ENCODE results near the gene ZMIZ1. TPM values are rescaled to one million over a fixed set of nuclear protein-coding genes. Genes with fewer than 3 reads are reported as not detected.

ZMIZ1 gene
- total and polyA plus RNA-seq, 4 donors: 3.9 to 19.1 (median 9.8) TPM

DNA sequence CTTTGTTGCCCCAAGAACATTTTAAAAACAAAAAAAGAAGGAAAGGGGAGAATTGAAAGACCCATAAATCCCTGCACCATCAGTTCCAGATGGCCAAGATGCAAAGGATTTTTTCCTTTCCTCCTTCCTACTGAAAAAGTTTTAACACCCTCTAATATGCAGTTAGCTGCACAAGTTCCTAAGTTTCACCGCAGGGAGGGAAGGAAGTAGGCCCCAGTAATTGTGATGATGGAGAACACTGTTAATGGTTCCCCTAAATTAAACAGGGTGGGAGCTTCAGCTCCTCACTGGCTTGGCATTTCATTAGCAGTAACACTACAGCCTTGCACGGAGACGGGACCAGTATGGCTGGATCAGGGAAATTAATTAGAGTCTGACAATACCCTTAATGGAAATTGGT, 214.8 kb downstream of the ZMIZ1 start:
- Histone ChIP-seq H3K4me1 (ENCODE audit: control insufficient read depth in 4 of 4, insufficient read depth in 4 of 4, low read length in 3 of 4) (peaks cover 0 to 7% (median 1%) of the 10 kb centered on the region in 4 donors), H3K27me3 (ENCODE audit: control insufficient read depth in 4 of 4, insufficient read depth in 4 of 4, low read length in 3 of 4) (no peaks in the 10 kb centered on the region), H3K4me3 (ENCODE audit: low read depth in 1 of 3, low read length in 3 of 3) (no peak overlapping the region), H3K27ac (ENCODE audit: low read depth in 1 of 2, low read length in 2 of 2) (no peak overlapping the region), H3K36me3 (ENCODE audit: control insufficient read depth in 4 of 4, insufficient read depth in 3 of 4, low read depth in 1 of 4, low read length in 3 of 4) (peaks cover 1 to 12% (median 7%) of the 10 kb centered on the region in 4 donors), H3K9ac (ENCODE audit: low read depth in 1 of 2, low read length in 2 of 2) (no peak overlapping the region), H3K9me3 (ENCODE audit: control insufficient read depth in 4 of 4, low read length in 3 of 4) (no peaks in the 10 kb centered on the region)
- no peak for TF ChIP-seq YY1 (IDR thresholded peaks at IDR 0.05)
- TF ChIP-seq NR2F2 (IDR thresholded peaks at IDR 0.05): no peak
- TF ChIP-seq FOXA2 (IDR thresholded peaks at IDR 0.05): no peak
- TF ChIP-seq GABPA (IDR thresholded peaks at IDR 0.05 in 1 of 2, conservative IDR thresholded peaks at IDR 0.05 in 1 of 2): no peak
- TF ChIP-seq, protein P1, sequence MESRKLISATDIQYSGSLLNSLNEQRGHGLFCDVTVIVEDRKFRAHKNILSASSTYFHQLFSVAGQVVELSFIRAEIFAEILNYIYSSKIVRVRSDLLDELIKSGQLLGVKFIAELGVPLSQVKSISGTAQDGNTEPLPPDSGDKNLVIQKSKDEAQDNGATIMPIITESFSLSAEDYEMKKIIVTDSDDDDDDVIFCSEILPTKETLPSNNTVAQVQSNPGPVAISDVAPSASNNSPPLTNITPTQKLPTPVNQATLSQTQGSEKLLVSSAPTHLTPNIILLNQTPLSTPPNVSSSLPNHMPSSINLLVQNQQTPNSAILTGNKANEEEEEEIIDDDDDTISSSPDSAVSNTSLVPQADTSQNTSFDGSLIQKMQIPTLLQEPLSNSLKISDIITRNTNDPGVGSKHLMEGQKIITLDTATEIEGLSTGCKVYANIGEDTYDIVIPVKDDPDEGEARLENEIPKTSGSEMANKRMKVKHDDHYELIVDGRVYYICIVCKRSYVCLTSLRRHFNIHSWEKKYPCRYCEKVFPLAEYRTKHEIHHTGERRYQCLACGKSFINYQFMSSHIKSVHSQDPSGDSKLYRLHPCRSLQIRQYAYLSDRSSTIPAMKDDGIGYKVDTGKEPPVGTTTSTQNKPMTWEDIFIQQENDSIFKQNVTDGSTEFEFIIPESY (IDR thresholded peaks at IDR 0.05): no peak
- no peak for TF ChIP-seq SP1 (IDR thresholded peaks at IDR 0.05)
- no peak for TF ChIP-seq FOXA1 (IDR thresholded peaks at IDR 0.05)
- TF ChIP-seq, protein P2, sequence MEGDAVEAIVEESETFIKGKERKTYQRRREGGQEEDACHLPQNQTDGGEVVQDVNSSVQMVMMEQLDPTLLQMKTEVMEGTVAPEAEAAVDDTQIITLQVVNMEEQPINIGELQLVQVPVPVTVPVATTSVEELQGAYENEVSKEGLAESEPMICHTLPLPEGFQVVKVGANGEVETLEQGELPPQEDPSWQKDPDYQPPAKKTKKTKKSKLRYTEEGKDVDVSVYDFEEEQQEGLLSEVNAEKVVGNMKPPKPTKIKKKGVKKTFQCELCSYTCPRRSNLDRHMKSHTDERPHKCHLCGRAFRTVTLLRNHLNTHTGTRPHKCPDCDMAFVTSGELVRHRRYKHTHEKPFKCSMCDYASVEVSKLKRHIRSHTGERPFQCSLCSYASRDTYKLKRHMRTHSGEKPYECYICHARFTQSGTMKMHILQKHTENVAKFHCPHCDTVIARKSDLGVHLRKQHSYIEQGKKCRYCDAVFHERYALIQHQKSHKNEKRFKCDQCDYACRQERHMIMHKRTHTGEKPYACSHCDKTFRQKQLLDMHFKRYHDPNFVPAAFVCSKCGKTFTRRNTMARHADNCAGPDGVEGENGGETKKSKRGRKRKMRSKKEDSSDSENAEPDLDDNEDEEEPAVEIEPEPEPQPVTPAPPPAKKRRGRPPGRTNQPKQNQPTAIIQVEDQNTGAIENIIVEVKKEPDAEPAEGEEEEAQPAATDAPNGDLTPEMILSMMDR (IDR thresholded peaks at IDR 0.05; ENCODE audit: low read depth, low read length, missing input control): no peak
- no peak for TF ChIP-seq RXRA (IDR thresholded peaks at IDR 0.05)
- TF ChIP-seq RAD21 (IDR thresholded peaks at IDR 0.05): no peak
- TF ChIP-seq, protein P3, sequence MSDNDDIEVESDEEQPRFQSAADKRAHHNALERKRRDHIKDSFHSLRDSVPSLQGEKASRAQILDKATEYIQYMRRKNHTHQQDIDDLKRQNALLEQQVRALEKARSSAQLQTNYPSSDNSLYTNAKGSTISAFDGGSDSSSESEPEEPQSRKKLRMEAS (IDR thresholded peaks at IDR 0.05): no peak
- TF ChIP-seq, protein P4, sequence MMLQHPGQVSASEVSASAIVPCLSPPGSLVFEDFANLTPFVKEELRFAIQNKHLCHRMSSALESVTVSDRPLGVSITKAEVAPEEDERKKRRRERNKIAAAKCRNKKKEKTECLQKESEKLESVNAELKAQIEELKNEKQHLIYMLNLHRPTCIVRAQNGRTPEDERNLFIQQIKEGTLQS (IDR thresholded peaks at IDR 0.05): no peak
- no peak for TF ChIP-seq TAF1 (conservative IDR thresholded peaks at IDR 0.05)
- no peak for TF ChIP-seq HNF4A (conservative IDR thresholded peaks at IDR 0.05)
- no peak for TF ChIP-seq HNF4G (IDR thresholded peaks at IDR 0.05)
- no peak for TF ChIP-seq JUND (IDR thresholded peaks at IDR 0.05)
- TF ChIP-seq EGR1 (IDR thresholded peaks at IDR 0.05; ENCODE audit: low read depth in 2 of 2): no peak
- 92% methylated on average over 3 of the region's 3 CpGs for WGBS
- DNase-seq (ENCODE audit: low spot score): no peak

DNA sequence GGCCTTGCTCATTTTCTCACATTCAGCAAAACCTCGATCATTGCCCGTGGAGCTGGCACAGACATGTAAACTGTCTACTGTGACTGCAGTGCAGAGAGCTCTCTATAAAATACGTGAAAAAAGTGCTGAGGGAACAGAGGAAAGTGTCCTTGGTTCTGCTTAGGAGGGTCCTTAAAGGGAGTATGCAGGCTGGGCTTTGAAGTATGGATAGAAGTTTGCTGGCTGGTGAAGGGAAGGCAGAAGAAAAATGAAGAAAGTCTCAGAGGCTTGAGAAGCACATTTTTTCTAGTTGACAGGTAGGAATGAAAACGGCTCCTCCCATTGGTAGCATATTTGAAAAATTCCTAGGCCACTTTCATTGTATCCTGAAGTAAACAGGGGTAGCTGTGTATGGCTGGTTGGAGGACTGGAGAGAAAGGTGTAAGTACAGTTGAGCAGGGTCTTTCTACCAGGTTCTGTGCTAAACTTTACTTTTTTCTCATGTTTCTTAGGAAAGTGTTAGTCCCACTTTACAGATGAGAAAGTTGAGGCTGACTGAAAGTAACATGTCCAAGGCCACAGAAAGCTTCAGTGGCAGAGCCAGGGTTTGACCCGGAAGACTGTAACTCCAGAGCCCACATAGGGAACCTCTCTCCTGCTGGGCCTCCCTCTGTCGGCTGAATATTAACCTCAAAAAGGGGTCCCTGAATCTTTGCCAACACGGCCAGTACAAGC, 215.5 kb downstream of the ZMIZ1 start:
- Histone ChIP-seq H3K27ac (ENCODE audit: low read depth in 1 of 2, low read length in 2 of 2) (no peak overlapping the region), H3K27me3 (ENCODE audit: control insufficient read depth in 4 of 4, insufficient read depth in 4 of 4, low read length in 3 of 4) (no peaks in the 10 kb centered on the region), H3K9me3 (ENCODE audit: control insufficient read depth in 4 of 4, low read length in 3 of 4) (no peaks in the 10 kb centered on the region), H3K36me3 (ENCODE audit: control insufficient read depth in 4 of 4, insufficient read depth in 3 of 4, low read depth in 1 of 4, low read length in 3 of 4) (peaks cover 1 to 12% (median 7%) of the 10 kb centered on the region in 4 donors), H3K9ac (ENCODE audit: low read depth in 1 of 2, low read length in 2 of 2) (no peak overlapping the region), H3K4me3 (ENCODE audit: low read depth in 1 of 3, low read length in 3 of 3) (no peak overlapping the region), H3K4me1 (ENCODE audit: control insufficient read depth in 4 of 4, insufficient read depth in 4 of 4, low read length in 3 of 4) (peaks cover 0 to 7% (median 1%) of the 10 kb centered on the region in 4 donors)
- WGBS: 91% methylated on average over 7 of the region's 7 CpGs
- DNase-seq (ENCODE audit: low spot score): no peak
- TF ChIP-seq NR2F2 (IDR thresholded peaks at IDR 0.05): no peak
- TF ChIP-seq RXRA (IDR thresholded peaks at IDR 0.05): no peak
- TF ChIP-seq HNF4A (conservative IDR thresholded peaks at IDR 0.05): no peak
- no peak for TF ChIP-seq TAF1 (conservative IDR thresholded peaks at IDR 0.05)
- no peak for TF ChIP-seq YY1 (IDR thresholded peaks at IDR 0.05)
- TF ChIP-seq, protein P3 (IDR thresholded peaks at IDR 0.05): no peak
- no peak for TF ChIP-seq GABPA (IDR thresholded peaks at IDR 0.05 in 1 of 2, conservative IDR thresholded peaks at IDR 0.05 in 1 of 2)
- TF ChIP-seq SP1 (IDR thresholded peaks at IDR 0.05): no peak
- TF ChIP-seq, protein P4 (IDR thresholded peaks at IDR 0.05): no peak
- no peak for TF ChIP-seq EGR1 (IDR thresholded peaks at IDR 0.05; ENCODE audit: low read depth in 2 of 2)
- no peak for TF ChIP-seq HNF4G (IDR thresholded peaks at IDR 0.05)
- no peak for TF ChIP-seq RAD21 (IDR thresholded peaks at IDR 0.05)
- TF ChIP-seq FOXA1 (IDR thresholded peaks at IDR 0.05): no peak
- no peak for TF ChIP-seq FOXA2 (IDR thresholded peaks at IDR 0.05)
- no peak for TF ChIP-seq JUND (IDR thresholded peaks at IDR 0.05)
- TF ChIP-seq, protein P2 (IDR thresholded peaks at IDR 0.05; ENCODE audit: low read depth, low read length, missing input control): no peak
- TF ChIP-seq, protein P1 (IDR thresholded peaks at IDR 0.05): no peak
